DMS153 treated with DMSO at 0.1 percent for 48 hours (cell line): Measurements from ENCODE around the gene CEP126.

Experiments used
- DNase-seq: peaks from one replicate; lab custom pipeline; 2025; ENCODE audit not compliant: unreplicated experiment; lab: John Stamatoyannopoulos, UW

Gene CEP126

GRCh38 chr11:102006835-102007566 lies 92.2 kb downstream of the CEP126 start:
- DNase-seq = no peak

DNA sequence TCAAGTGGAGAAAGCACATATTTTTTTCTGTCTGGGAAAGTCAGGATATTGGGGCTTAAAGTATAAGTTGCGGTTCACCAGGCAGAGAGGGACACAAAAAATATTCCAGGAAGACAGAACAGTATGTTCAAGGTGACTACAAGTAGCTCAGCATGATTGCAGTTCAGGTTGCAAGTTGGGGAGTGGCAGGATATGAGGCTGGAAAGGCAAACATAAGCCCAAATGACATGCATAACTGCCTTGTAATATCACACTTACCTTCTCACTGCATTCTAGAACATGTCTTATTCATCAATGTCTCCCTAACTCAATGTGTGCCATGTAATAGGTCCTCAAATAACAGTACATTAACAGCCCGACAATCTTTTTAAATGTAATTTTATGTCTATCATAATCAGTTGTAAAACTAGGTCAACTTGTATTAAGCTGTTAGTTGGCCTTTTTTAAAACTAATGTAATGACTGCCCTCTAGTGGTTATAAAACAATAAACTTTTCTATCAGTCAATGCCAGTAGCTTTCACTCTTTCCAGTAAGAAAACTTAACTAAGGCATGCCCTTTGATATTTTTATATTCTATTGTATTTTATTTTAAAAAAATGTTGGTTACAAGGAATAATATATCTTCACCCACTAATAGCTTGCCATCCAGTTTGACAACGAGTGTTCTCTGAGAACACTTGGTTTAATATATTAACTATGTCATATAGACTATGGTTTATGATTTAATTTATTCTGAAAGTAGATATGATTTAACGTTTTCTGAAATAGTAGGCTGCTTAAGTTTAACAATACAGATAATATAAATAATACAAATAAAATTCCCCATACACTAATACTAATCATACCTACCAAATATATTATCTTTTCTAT lies 93.0 kb downstream of the CEP126 start:
- DNase-seq = peak; percentile 82

DNA sequence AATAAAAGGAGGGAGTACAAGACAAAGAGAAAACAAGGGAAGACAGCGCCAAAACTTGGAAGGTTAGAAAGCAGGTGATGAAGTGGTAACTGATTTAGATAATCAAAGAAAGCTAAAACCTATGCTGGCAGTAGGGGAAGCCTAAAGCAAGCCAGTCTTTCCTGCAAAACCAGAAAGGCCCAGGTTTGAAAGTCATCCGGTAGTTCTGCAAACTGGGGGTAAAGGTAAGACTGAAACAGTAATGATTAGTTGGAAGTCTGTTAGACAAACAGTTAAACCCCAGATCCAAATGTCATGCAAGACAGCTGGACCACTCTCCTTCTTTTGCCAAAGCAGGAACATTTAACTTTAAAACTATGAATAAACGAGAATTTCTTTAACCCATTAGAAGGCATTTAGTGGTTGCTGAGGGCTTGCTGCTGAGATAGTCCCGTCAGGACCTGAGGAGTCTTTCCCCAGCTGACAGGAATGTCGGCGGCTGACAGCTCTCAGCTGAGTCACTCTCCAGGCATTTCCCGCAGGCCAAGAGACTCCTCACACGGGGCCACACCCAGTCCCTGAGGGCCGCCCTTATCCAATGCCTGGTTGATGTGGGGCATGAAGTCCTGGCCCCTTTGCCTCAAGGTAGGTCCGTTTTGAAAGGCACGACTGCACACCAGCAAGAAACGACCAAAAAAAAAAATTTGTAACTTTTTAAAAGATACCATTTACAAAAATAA lies 96.1 kb downstream of the CEP126 start:
- DNase-seq = no peak

- DNase-seq = no peak
These were observed 98.1 kb downstream of the CEP126 start for GRCh38 chr11:102012946-102013345.

- no peak for DNase-seq
These were observed 99.9 kb downstream of the CEP126 start for GRCh38 chr11:102014756-102015155.

- no peak for DNase-seq
These were observed 102.2 kb downstream of the CEP126 start for GRCh38 chr11:102017026-102017425.

DNA sequence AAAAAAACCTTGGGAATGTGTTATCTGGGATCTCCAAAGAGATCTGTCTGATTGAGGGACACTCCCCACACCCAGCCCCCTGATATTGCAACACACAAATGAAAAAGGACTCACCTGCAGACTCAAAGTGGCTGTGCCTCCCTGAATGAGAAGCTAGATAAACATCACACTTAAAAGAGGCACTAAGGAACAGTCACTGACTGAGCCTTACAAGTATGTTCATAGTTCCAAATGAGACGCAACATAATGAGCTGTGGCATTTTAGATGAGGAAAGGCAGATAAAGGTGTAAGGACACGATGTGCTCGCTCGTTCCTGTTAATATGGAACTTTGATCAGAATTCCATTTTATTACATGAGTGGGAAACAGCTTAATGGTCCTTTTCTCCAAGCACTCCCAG lies 111.4 kb downstream of the CEP126 start:
- no peak for DNase-seq

DNA sequence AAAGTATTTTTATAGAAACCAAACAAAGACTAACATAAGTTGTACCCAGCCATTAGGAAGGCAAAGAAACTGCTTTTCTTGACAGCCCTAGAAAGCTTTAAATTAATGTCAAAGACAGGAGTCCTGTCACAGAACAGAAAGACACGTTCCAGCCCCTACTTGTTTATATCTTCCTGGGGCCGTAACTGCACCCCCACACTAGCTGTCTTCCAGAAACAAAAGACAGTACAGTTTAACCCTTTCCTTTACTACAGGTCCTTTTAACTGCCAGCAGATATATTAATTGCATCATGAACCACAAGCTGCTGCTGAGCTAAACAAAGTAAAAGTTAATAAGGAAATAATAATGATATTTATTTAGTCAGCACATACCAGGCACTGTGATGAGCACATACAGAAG lies 112.1 kb downstream of the CEP126 start:
- DNase-seq = no peak

DNA sequence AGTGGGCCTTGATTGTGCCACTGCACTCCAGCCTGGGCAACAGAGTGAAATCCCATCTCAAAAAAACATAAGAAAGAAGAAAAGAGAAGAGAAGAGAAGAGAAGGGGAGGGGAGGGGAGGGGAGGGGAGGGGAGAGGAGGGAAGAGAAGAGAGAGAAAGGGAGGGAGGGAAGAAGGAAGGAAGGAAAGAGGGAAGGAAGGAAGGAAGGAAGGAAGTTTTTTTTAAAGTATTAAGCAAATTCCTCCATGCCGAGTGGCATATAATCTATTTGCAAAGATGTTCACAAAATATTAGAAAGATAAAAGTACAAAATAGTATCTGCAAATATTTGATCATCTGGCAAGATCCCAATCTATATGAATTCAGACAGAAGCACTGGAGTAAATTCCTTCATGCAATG lies 121.9 kb downstream of the CEP126 start:
- DNase-seq = no peak

GRCh38 chr11:102046841-102047240 lies 132.0 kb downstream of the CEP126 start:
- DNase-seq = no peak

DNA sequence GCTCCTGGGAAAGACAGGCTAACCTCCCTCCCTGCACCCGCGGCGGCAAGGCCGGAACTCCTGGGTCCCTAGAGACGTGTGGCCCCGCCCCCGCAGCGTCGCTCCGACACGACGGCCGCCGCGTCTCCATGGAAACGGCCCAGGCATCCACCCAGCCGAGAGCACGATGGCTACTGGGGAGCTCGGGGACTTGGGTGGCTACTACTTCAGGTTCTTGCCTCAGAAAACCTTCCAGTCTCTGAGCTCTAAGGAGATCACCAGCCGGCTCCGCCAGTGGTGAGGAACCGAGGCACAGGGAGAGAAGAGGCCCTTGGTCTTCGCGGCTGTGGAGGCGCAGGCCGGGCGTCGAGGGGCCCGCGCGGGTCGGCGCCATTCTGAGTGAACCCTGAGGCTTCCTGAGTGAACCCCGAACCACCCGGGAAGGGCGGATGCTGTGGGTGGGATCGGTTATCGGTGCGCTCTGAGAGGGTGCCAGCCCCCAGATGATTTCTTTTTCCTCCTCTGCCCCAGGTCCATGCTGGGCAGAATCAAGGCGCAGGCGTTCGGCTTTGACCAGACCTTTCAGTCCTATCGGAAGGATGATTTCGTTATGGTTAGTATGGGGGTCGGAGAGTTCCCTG lies 132.6 kb downstream of the CEP126 start, which contains the start of gene CFAP300:
Gene CFAP300, plus strand, starts transcription at position 133 of the 620 bp plus-strand sequence. Its CDS starts 34 bp downstream, at position 167.
- DNase-seq = peak; percentile 89
